Lower leg skin (tissue), 3 donors: Measurements from ENCODE around the gene ZDHHC14.

ENCODE experiments used
- CTCF ChIP-seq, 3 donors: fragments of 450-650 bp; IDR thresholded peaks; one replicate each; pipeline ENCODE4 v1.5.1; 2016; ENCODE audit warnings: antibody characterized with exemption in 3 of 3, mild to moderate bottlenecking in 3 of 3, moderate library complexity in 2 of 3
- POLR2A ChIP-seq, 2 donors: fragments of 450-650 bp; IDR thresholded peaks; one replicate each; pipeline ENCODE4 v1.6.1; 2016 to 2017; ENCODE audit warnings: antibody characterized with exemption in 2 of 2, mild to moderate bottlenecking in 1 of 2, moderate library complexity in 1 of 2

GRCh38 chr6:157690441-157691210 lies 309.6 kb downstream of the ZDHHC14 start:
- TF ChIP-seq CTCF (IDR thresholded peaks at IDR 0.05) (no peak), POLR2A (IDR thresholded peaks at IDR 0.05) (no peak)
